ENCODE measurements around the gene SETDB1.

- TF ChIP-seq, protein P1, sequence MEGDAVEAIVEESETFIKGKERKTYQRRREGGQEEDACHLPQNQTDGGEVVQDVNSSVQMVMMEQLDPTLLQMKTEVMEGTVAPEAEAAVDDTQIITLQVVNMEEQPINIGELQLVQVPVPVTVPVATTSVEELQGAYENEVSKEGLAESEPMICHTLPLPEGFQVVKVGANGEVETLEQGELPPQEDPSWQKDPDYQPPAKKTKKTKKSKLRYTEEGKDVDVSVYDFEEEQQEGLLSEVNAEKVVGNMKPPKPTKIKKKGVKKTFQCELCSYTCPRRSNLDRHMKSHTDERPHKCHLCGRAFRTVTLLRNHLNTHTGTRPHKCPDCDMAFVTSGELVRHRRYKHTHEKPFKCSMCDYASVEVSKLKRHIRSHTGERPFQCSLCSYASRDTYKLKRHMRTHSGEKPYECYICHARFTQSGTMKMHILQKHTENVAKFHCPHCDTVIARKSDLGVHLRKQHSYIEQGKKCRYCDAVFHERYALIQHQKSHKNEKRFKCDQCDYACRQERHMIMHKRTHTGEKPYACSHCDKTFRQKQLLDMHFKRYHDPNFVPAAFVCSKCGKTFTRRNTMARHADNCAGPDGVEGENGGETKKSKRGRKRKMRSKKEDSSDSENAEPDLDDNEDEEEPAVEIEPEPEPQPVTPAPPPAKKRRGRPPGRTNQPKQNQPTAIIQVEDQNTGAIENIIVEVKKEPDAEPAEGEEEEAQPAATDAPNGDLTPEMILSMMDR (IDR thresholded peaks at IDR 0.05), result no peak
- no peak for TF ChIP-seq POLR2A (IDR thresholded peaks at IDR 0.05)
Observed at GRCh38 chr1:150968491-150968890, 42.3 kb downstream of the SETDB1 start.
